NCI-H2227 treated with DMSO at 0.1 percent for 48 hours (cell line): ENCODE data around the gene UNC13C.
"Not testable (repeated sequence)": the region's sequence is repeated elsewhere in the genome, so short reads cannot be mapped to it uniquely, and the experiment has no call there.

Source experiments
- DNase-seq: peaks from one replicate; lab custom pipeline; 2025; lab: John Stamatoyannopoulos, UW

The UNC13C gene

DNA sequence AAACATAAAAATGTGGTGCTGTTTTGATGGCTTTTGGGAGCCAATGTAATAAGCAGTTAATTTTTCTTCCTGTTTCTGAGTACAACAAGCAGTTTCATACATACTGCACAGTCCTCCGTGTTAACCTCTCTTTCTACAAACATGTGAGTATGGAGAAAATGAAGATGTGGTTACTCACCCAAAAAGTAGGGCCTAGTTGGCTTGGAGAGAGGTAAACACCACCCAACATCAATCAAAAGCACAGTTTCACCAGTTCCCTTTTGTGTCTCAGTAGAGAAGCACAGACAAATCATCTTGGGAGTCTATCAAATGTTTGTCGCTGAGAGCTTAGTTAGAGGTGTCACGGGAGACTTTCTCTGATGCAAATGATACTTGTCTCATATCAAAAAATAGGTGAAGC, 320.2 kb downstream of the UNC13C start:
- no peak for DNase-seq

- DNase-seq = no peak
Measured at GRCh38 chr15:54304321-54304720, 326.1 kb downstream of the UNC13C start.

- DNase-seq = no peak
Measured at GRCh38 chr15:54305138-54305537, 326.9 kb downstream of the UNC13C start.

- DNase-seq = no peak
Measured at GRCh38 chr15:54307252-54307902, 329.1 kb downstream of the UNC13C start.

GRCh38 chr15:54307926-54308325, 329.7 kb downstream of the UNC13C start:
- DNase-seq = no peak

DNA sequence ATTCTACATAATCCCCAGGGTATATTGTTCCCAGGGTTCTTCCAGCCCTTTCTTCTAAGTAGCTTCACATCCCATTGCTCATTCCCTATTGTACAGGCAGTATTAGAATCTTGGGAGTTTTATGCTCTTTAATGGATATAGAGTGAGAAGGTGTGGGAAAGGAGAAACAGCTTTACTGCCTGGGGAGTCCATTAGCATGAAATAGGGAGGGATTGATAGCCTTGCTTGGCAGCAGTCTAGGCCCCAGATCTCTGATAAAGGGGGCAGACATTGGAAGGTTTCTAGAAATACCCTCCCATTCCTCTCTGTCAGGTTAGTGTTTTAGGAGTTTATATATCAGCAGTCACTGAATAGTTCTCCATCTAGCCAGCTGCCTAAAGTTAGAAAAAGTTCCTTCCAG, 334.3 kb downstream of the UNC13C start:
- no peak for DNase-seq

GRCh38 chr15:54321426-54321825, 343.2 kb downstream of the UNC13C start:
- DNase-seq = no peak

- DNase-seq = no peak
Measured at GRCh38 chr15:54322341-54322740, 344.1 kb downstream of the UNC13C start.

GRCh38 chr15:54345301-54345700, 367.1 kb downstream of the UNC13C start:
- no peak for DNase-seq

DNA sequence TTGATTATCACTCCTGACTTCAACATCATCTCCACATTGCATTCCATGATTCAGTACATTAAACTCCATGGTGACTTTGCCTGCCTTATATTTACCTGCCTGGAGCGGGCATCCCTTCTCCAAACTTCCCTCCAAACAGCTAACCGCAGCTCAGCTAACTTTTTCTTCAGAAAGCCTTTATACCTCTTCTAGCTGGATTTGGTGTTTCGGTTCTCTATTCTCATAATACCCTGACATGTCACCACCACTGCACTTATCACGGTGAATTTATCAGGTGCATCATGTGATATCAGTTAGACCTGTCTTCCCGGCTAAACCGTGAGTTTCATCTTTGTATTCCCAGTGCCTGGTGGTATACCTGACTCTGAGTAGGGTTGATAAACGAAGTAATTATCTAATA, 367.6 kb downstream of the UNC13C start:
- DNase-seq = no peak

- no peak for DNase-seq
Measured at GRCh38 chr15:54347082-54347827, 369.0 kb downstream of the UNC13C start.

DNA sequence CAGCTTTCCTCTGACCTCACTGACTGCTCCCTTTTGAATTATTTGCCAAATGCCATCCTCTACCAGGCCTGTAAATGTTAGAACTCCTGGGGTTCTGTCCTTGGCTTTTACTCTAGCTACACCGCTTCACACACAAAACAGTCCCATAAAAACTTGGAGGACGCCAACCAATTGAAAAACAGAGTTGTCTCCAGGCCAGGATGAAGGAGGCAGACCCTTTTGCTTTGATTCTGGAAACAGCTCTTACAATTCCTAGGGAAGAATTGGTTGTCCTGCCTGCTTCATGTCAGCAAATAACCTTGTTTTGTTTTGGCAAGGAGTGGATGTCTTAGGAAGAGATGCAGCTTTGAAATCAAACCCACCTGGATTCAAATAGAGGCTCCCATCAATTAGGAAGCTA, 375.5 kb downstream of the UNC13C start:
- DNase-seq = no peak

- no peak for DNase-seq
Measured at GRCh38 chr15:54354341-54354740, 376.1 kb downstream of the UNC13C start.

DNA sequence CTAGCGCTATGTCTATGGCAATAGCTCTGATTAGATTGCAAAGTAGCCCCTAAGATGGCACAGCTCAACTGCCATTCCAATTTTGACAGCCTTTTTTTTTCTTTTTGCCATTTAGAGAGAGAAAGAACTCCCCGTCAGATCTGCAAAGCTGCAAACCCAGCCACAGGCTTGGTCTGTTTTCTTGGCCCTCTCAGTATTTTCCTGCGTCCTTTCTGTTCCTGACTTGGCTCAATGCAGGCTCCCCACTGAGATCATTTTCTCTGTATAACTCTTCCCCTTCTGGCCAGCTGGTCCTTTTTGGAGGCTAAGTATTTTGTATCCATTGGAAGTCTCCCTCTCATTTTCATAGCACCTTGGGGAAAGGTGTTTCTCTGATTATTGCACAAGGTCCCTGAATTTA, 386.7 kb downstream of the UNC13C start:
- no peak for DNase-seq

DNA sequence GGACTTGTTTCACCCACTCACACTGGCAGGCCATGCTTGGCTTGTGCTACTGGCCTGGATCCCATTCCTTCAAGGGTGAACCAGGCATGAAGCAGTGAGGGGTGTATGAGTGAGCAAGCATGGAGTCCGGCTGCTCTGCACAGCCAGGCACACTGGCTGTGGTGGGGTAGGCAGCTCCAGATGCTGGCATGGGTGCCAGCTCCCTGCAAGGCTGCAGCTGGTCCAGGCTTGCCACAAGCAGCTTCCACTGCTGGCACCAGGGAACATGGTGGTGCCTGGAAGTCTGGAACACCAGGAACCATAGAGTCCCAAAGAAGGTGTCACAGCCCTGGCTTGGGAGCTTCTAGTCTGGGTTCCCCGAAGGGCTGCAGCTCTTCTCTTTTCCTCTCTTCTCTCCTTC, 395.1 kb downstream of the UNC13C start:
- no peak for DNase-seq

DNA sequence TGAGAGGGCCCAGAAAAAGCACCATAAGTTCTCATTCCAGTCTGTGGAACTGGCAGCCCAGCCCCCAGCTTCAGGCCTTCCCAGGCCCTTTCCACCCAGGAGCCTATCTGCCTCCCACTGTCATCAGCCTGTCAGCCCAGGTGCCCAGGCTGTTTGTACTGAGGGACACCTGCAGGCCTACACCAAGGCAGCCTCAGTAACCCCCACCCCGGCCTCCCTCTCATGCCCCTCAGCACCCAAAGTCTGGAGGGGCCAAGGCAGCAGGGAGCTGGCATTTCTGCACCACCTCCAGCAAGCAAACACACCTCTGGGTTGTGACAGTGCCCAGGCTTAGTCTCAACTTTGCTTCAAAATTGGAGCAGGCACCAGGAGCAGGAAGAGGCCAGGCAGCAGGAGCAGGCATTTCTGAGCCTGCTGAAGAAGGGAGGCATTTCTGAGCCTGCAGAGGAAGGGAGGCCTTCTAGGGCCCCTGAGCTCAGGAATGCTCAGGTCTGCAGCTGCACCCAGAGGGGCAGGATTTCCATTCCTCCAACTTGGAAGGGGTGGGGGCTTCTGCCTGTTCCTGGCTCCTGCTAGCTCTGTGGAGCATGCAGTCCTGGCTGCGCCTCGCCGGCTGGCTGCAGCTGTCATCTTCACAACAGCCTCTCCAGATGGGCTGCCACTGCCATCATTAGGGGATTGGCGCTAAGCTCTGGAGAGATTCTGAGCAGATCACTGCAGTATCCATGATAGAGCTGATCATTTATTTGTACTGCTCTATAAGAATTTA, 396.1 kb downstream of the UNC13C start:
- DNase-seq = no peak

- DNase-seq = no peak
Measured at GRCh38 chr15:54387799-54388198, 409.6 kb downstream of the UNC13C start.

DNA sequence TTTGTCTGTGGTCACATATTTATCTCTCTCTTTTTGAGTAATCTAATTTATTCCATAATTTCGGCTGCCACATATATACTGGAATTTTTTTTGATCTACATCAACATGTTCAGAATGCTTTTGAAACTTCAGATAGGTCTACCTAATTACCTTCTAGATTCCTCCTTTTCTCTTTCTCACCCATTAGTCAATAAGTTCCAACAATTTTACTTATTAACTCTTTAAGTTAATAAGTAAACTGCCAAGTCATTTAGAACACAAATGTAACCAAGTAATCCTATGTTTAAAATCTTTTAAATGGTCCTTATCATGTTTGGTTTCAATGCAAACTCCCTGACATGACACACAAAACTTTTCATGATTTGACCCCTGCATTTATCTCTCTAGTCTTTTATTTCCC, 410.5 kb downstream of the UNC13C start:
- DNase-seq = no peak

GRCh38 chr15:54410481-54410880, 432.2 kb downstream of the UNC13C start:
- DNase-seq = no peak

DNA sequence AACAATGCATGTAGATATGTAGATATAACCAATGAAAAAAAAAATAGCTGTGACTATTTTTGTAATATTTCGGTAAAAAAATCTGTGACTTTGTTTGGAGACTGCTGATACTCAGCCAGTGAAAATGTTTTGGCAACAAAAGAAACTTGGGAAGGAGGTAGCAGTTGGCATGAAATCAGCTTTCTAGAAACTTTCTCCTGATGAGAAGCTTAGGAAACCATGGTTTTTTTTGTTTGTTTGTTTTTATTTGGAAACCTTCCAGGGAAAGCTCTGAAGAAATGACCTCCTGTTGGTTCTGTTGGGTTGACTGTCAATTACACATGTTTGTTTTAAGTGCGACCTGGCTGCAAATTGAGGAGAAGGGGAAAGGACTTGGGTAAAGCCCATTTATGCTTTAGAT, 445.9 kb downstream of the UNC13C start:
- no peak for DNase-seq

GRCh38 chr15:54428596-54428995, 450.4 kb downstream of the UNC13C start:
- DNase-seq = no peak

GRCh38 chr15:54450288-54450687, 472.0 kb downstream of the UNC13C start:
- not testable (repeated sequence) for DNase-seq

GRCh38 chr15:54456413-54456812, 478.2 kb downstream of the UNC13C start:
- DNase-seq = no peak
